ENCODE results near the gene BTG4.

DNA sequence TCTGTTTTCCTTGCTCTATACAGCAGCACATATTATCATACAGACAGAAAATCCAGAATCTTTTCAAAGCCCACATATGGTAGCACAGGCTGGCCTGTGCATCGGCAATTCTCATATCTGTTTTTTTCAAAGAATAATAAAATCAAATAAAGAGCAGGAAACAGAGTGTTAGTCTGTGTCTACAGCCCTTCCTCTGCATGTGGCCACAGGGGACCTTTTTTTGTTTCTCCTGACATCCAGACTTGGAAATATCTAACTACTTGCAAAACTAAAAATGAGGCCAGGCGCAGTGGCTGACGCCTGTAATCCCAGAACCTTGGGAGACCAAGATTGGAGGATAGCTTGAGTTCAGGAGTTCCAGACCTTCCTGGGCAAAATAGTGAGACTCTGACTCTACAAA, 48.6 kb upstream of the BTG4 start:
- TF ChIP-seq EZH2 (IDR thresholded peaks at IDR 0.05; ENCODE audit: borderline replicate concordance, insufficient read depth, low read depth, low read length, poor library complexity, severe bottlenecking): no peak
- TF ChIP-seq, protein P1, sequence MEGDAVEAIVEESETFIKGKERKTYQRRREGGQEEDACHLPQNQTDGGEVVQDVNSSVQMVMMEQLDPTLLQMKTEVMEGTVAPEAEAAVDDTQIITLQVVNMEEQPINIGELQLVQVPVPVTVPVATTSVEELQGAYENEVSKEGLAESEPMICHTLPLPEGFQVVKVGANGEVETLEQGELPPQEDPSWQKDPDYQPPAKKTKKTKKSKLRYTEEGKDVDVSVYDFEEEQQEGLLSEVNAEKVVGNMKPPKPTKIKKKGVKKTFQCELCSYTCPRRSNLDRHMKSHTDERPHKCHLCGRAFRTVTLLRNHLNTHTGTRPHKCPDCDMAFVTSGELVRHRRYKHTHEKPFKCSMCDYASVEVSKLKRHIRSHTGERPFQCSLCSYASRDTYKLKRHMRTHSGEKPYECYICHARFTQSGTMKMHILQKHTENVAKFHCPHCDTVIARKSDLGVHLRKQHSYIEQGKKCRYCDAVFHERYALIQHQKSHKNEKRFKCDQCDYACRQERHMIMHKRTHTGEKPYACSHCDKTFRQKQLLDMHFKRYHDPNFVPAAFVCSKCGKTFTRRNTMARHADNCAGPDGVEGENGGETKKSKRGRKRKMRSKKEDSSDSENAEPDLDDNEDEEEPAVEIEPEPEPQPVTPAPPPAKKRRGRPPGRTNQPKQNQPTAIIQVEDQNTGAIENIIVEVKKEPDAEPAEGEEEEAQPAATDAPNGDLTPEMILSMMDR (IDR thresholded peaks at IDR 0.05): no peak

All from B cell (primary cell).